NOMO-1 treated with DMSO at 0.1 percent for 48 hours (cell line): ENCODE results near the gene ANKZF1.

Source experiments
- DNase-seq: peaks from one replicate; lab custom pipeline; 2025; ENCODE audit not compliant: unreplicated experiment; lab: John Stamatoyannopoulos, UW

The ANKZF1 gene

GRCh38 chr2:219280651-219281050 lies 51.0 kb downstream of the ANKZF1 start:
- no peak for DNase-seq

GRCh38 chr2:219281588-219281987 lies 52.0 kb downstream of the ANKZF1 start:
- no peak for DNase-seq

GRCh38 chr2:219282375-219282774 lies 52.8 kb downstream of the ANKZF1 start:
- DNase-seq, result no peak

GRCh38 chr2:219282943-219283581 lies 53.5 kb downstream of the ANKZF1 start:
- DNase-seq, result no peak

GRCh38 chr2:219284501-219285372 lies 55.1 kb downstream of the ANKZF1 start:
- DNase-seq, result no peak

GRCh38 chr2:219285373-219285735 lies 55.7 kb downstream of the ANKZF1 start:
- DNase-seq, result no peak

GRCh38 chr2:219285894-219286425 lies 56.4 kb downstream of the ANKZF1 start:
- DNase-seq, result no peak
